NAMALWA (cell line): ENCODE data around the gene SIGLEC9.

Source experiments
- DNase-seq: peaks from one replicate; pipeline ENCODE4 v3.0.0-alpha.2; 2015; ENCODE audit warnings: low spot score

The SIGLEC9 gene

GRCh38 chr19:51097166-51097738 lies 27.5 kb upstream of the SIGLEC9 start:
- peak; percentile 61 for DNase-seq

- DNase-seq = no peak
Observed at GRCh38 chr19:51097796-51098195, 26.9 kb upstream of the SIGLEC9 start.

GRCh38 chr19:51098365-51099046 lies 26.2 kb upstream of the SIGLEC9 start:
- no peak for DNase-seq

- no peak for DNase-seq
Observed at GRCh38 chr19:51099047-51099382, 25.7 kb upstream of the SIGLEC9 start.

- DNase-seq = no peak
Observed at GRCh38 chr19:51100601-51101000, 24.1 kb upstream of the SIGLEC9 start.

GRCh38 chr19:51101171-51101865 lies 23.4 kb upstream of the SIGLEC9 start:
- DNase-seq = no peak

- DNase-seq = no peak
Observed at GRCh38 chr19:51102991-51103390, 21.7 kb upstream of the SIGLEC9 start.

- no peak for DNase-seq
Observed at GRCh38 chr19:51103926-51104341, 20.8 kb upstream of the SIGLEC9 start.

- DNase-seq = peak; percentile 57
Observed at GRCh38 chr19:51107406-51108065, 17.2 kb upstream of the SIGLEC9 start.

- peak; percentile 99 for DNase-seq
Observed at GRCh38 chr19:51108066-51108804, 16.5 kb upstream of the SIGLEC9 start, which contains the start of gene CTU1. Gene CTU1, minus strand, starts transcription at chr19:51108409. Its CDS starts 3,840 bp downstream, at chr19:51104569.

GRCh38 chr19:51108805-51109146 lies 15.9 kb upstream of the SIGLEC9 start:
- DNase-seq = no peak

GRCh38 chr19:51110666-51110971 lies 14.1 kb upstream of the SIGLEC9 start:
- no peak for DNase-seq

GRCh38 chr19:51111606-51112005 lies 13.1 kb upstream of the SIGLEC9 start:
- DNase-seq = peak; percentile 25

GRCh38 chr19:51114087-51114729 lies 10.5 kb upstream of the SIGLEC9 start:
- DNase-seq = no peak

- DNase-seq = no peak
Observed at GRCh38 chr19:51116736-51117286, 7.9 kb upstream of the SIGLEC9 start.

- DNase-seq = no peak
Observed at GRCh38 chr19:51119101-51119500, 5.6 kb upstream of the SIGLEC9 start.

- no peak for DNase-seq
Observed at GRCh38 chr19:51119611-51120010, 5.1 kb upstream of the SIGLEC9 start.

GRCh38 chr19:51120160-51120559 lies 4.5 kb upstream of the SIGLEC9 start:
- DNase-seq = no peak

- no peak for DNase-seq
Observed at GRCh38 chr19:51121257-51121656, 3.4 kb upstream of the SIGLEC9 start.

- DNase-seq = no peak
Observed at GRCh38 chr19:51122112-51122981, 2.4 kb upstream of the SIGLEC9 start.

- DNase-seq = no peak
Observed at GRCh38 chr19:51123381-51123800, 1.3 kb upstream of the SIGLEC9 start.
